GM12878 (cell line): ENCODE data around the gene VWA3B. TPM values are rescaled to one million over a fixed set of nuclear protein-coding genes. Genes with fewer than 3 reads are reported as not detected.

Experiments used
- ATAC-seq: fragments of 200-7000 bp; cut with Tn5 transposase; 3 replicates; pipeline ENCODE4 v1.9.1; 2020; ENCODE audit warnings: mild to moderate bottlenecking, moderate library complexity
- BruUV-seq: library from RNA; stranded (reverse); fragments of 400-500 nt; replicated peaks from 2 replicates; lab custom pipeline; 2021; lab: Mats Ljungman, UMichigan
- CTCF ChIA-PET: fragments of 300-600 bp; sonication (Branson Sonifier 250); formaldehyde crosslinking; extraction: SDS; loops from one replicate; lab custom pipeline; 2021; ENCODE audit warnings: inconsistent platforms; lab: Yijun Ruan, JAX
- POLR2A ChIA-PET: fragments of 350-600 bp; formaldehyde crosslinking; extraction: SDS; loops from one replicate; lab custom pipeline; 2021; ENCODE audit warnings: inconsistent platforms; lab: Charles Lee
- RAD21 ChIA-PET: fragments of 300-600 bp; sonication (Branson Sonifier 250); formaldehyde crosslinking; loops from one replicate; lab custom pipeline; 2023; ENCODE audit warnings: antibody characterized with exemption; ENCODE audit not compliant: unreplicated experiment; lab: Charles Lee
- SMC1A ChIA-PET: fragments of 300-600 bp; sonication (Branson Sonifier 250); formaldehyde crosslinking; loops from one replicate; lab custom pipeline; 2023; ENCODE audit not compliant: unreplicated experiment, uncharacterized antibody; lab: Charles Lee
- DNase-seq: peaks from one replicate; pipeline ENCODE4 v3.0.0-alpha.2; 2011; ENCODE audit warnings: low read depth, low spot score
- FAIRE-seq: peaks from 3 replicates; lab custom pipeline; 2011; peaks lifted over from hg19 to GRCh38; lab: Jason Lieb, UNC
- H2AFZ ChIP-seq: 2 replicates; pipeline ENCODE4 v1.6.0; 2011; ENCODE audit warnings: low read depth, low read length, control low read depth; ENCODE audit not compliant: control insufficient read depth
- H3K27ac ChIP-seq: 2 replicates; pipeline ENCODE4 v1.5.1; 2011; ENCODE audit warnings: control low read depth; ENCODE audit not compliant: control insufficient read depth, insufficient read depth
- H3K27me3 ChIP-seq, 2 experiments: replicated peaks in 1 of 2; 2 replicates each; pipeline versions ENCODE4 v1.6.0 to v1.6.1; 2011; ENCODE audit warnings: low read length in 1 of 2; ENCODE audit not compliant: control insufficient read depth in 2 of 2, insufficient read depth in 2 of 2
- H3K36me3 ChIP-seq, 2 experiments: 2 replicates each; pipeline ENCODE4 v1.5.1; 2011; ENCODE audit warnings: low read length in 1 of 2; ENCODE audit not compliant: control insufficient read depth in 2 of 2, insufficient read depth in 2 of 2
- H3K4me1 ChIP-seq: 2 replicates; pipeline ENCODE4 v1.6.1; 2011; ENCODE audit warnings: mild to moderate bottlenecking, low read length, moderate library complexity, mixed read lengths; ENCODE audit not compliant: control insufficient read depth, insufficient read depth
- H3K4me2 ChIP-seq: 2 replicates; pipeline ENCODE4 v1.6.0; 2011; ENCODE audit warnings: control low read depth; ENCODE audit not compliant: control insufficient read depth, insufficient read depth
- H3K4me3 ChIP-seq: fragments of 200-600 bp; sonication (generic); 2 replicates; pipeline ENCODE4 v1.5.1; 2016
- H3K79me2 ChIP-seq: 2 replicates; pipeline ENCODE4 v1.6.0; 2011; ENCODE audit warnings: low read length; ENCODE audit not compliant: control insufficient read depth, insufficient read depth
- H3K9ac ChIP-seq: 2 replicates; pipeline ENCODE4 v1.8.0; 2011; ENCODE audit warnings: low read length, control low read depth, mixed read lengths; ENCODE audit not compliant: control insufficient read depth, insufficient read depth
- H3K9me3 ChIP-seq: replicated peaks from 3 replicates; pipeline ENCODE4 v1.5.1; 2011; ENCODE audit warnings: mild to moderate bottlenecking, low read length; ENCODE audit not compliant: control insufficient read depth, insufficient read depth
- H4K20me1 ChIP-seq: 2 replicates; pipeline ENCODE4 v1.6.0; 2011; ENCODE audit not compliant: control insufficient read depth, insufficient read depth
- ATF3 ChIP-seq: IDR thresholded peaks from 2 replicates; pipeline ENCODE4 v1.6.1; 2011; ENCODE audit warnings: low read depth, mild to moderate bottlenecking, low read length, moderate library complexity, borderline replicate concordance; ENCODE audit errors: extremely low read depth
- HCFC1 ChIP-seq: fragments of 150-350 bp; IDR thresholded peaks from 2 replicates; pipeline ENCODE4 v1.6.1; 2014; ENCODE audit warnings: low read length
- LARP7 ChIP-seq: fragments of 450-650 bp; IDR thresholded peaks from 2 replicates; pipeline ENCODE4 v1.6.1; 2017; ENCODE audit warnings: mild to moderate bottlenecking
- MEF2A ChIP-seq: IDR thresholded peaks from 2 replicates; pipeline ENCODE4 v1.6.1; 2011; ENCODE audit warnings: low read depth, mild to moderate bottlenecking, low read length, moderate library complexity; ENCODE audit not compliant: insufficient read depth
- NFXL1 ChIP-seq: fragments of 450-650 bp; IDR thresholded peaks from 2 replicates; pipeline ENCODE4 v1.6.1; 2017; ENCODE audit warnings: antibody characterized with exemption, mild to moderate bottlenecking, borderline replicate concordance
- PKNOX1 ChIP-seq: fragments of 450-650 bp; IDR thresholded peaks from 2 replicates; pipeline ENCODE4 v1.6.1; 2016; ENCODE audit warnings: mild to moderate bottlenecking
- RELB ChIP-seq: fragments of 450-650 bp; IDR thresholded peaks from 2 replicates; pipeline ENCODE4 v1.6.1; 2017; ENCODE audit warnings: low read depth, mild to moderate bottlenecking, moderate library complexity
- RUNX3 ChIP-seq: IDR thresholded peaks from 2 replicates; pipeline ENCODE4 v1.6.1; 2012; ENCODE audit warnings: low read length, inconsistent platforms
- SRF ChIP-seq, 2 experiments: IDR thresholded peaks; 2 replicates each; pipeline ENCODE4 v1.6.1; 2011; ENCODE audit warnings: low read depth in 2 of 2, low read length in 2 of 2, mild to moderate bottlenecking in 1 of 2, moderate library complexity in 1 of 2
- ZNF207 ChIP-seq: fragments of 450-650 bp; IDR thresholded peaks from 2 replicates; pipeline ENCODE4 v1.6.1; 2014; ENCODE audit warnings: antibody characterized with exemption, mild to moderate bottlenecking, borderline replicate concordance
- WGBS: methylation state at CpG from one replicate; pipeline ENCODE4 v1.1.6; 2016; ENCODE audit warnings: low lambda C conversion rate; ENCODE audit not compliant: insufficient replicate concordance, insufficient coverage; ENCODE audit errors: missing lambda C conversion rate; 5-methylcytosine and 5-hydroxymethylcytosine counted together
- in situ Hi-C: fragments of 300-500 bp; cut with MboI; formaldehyde crosslinking; loops from 9 replicates; pipeline ENCODE4 v1.14.3; 2018; ENCODE audit warnings: mixed read lengths
- intact Hi-C: fragments of 100-400 bp; cut with micrococcal nuclease; formaldehyde crosslinking; loops from one replicate; pipeline ENCODE4 v1.14.2; 2022; ENCODE audit not compliant: unreplicated experiment
- polyA plus RNA-seq, 11 experiments: library from polyadenylated mRNA; depleted of rRNA in 4 of 11; unstranded in 6 of 11; stranded (reverse) in 5 of 11; fragments of >200 nt; fragmentation: Nextera tagmentation in 4 of 11; fragmentation: Illumina TruSeq in 1 of 11; extraction: Ambion mirVana in 4 of 11; extraction: Trizol in 1 of 11; gene quantifications; 1 replicate in 1 of 11; 2 replicates in 10 of 11; pipeline versions ENCODE4 v1.2.1 to v1.2.3, GENCODE V29; 2011 to 2016; ENCODE audit warnings: inconsistent platforms in 2 of 11, missing spikeins in 2 of 11, low read depth in 1 of 11
- total RNA-seq, 4 experiments: library from RNA; depleted of rRNA in 3 of 4; stranded (reverse); fragments of >200 nt in 3 of 4; fragmentation: Illumina TruSeq in 1 of 4; extraction: Trizol in 1 of 4; gene quantifications; 2 replicates each; pipeline versions ENCODE4 v1.2.1 to v1.2.3, GENCODE V29; 2013 to 2021

The VWA3B gene
- total and polyA plus RNA-seq, 10 of the 15 experiments (the other 5 are each of a cell fraction or from before 2014, with no cell fraction given): 0.04 to 0.86 (median 0.19) TPM; not detected in 4

- no peak for TF ChIP-seq RUNX3
- TF ChIP-seq, all 136 proteins: peak for 0
Measured at GRCh38 chr2:98122524-98122923, 35.6 kb downstream of the VWA3B start (continued).

GRCh38 chr2:98123286-98123685, 36.3 kb downstream of the VWA3B start:
- in situ Hi-C loops (no loop called here), intact Hi-C loops (no loop called here)
- no peaks in the 10 kb centered on the region for H3K36me3 ChIP-seq
- H3K9me3 ChIP-seq: no peaks in the 10 kb centered on the region
- H3K4me3 ChIP-seq: no peak overlapping the region
- FAIRE-seq (peak; percentile 74), ATAC-seq (peak; percentile 63), DNase-seq (no peak)
- ChIA-PET CTCF (no interaction called here), SMC1A (no interaction called here), POLR2A (no interaction called here), RAD21 (no interaction called here)
- no peaks in the 10 kb centered on the region; a peak in 1 of 4 replicates for H3K27me3 ChIP-seq
- H3K79me2 ChIP-seq: no peaks in the 10 kb centered on the region
- TF ChIP-seq PKNOX1 (peak; percentile 44; the same call in 1 of the 2 replicates), NFXL1 (no peak)
- H2AFZ ChIP-seq: no peak overlapping the region
- H3K27ac ChIP-seq: no peak overlapping the region
- 14% methylated on average over 8 of the region's 8 CpGs for WGBS
- BruUV-seq: no TSS peak
- H3K4me1 ChIP-seq: peaks cover 4% of the 10 kb centered on the region
- no peak overlapping the region for H3K4me2 ChIP-seq
- H3K9ac ChIP-seq: no peak overlapping the region
- H4K20me1 ChIP-seq: no peaks in the 10 kb centered on the region

GRCh38 chr2:98126061-98126460, 39.1 kb downstream of the VWA3B start:
- Histone ChIP-seq H3K27ac (no peak overlapping the region), H3K79me2 (no peaks in the 10 kb centered on the region), H3K9ac (no peak overlapping the region), H3K4me2 (no peak overlapping the region), H2AFZ (no peak overlapping the region), H3K27me3 (no peaks in the 10 kb centered on the region), H3K4me3 (no peak overlapping the region), H4K20me1 (no peaks in the 10 kb centered on the region), H3K4me1 (peaks cover 4% of the 10 kb centered on the region), H3K9me3 (no peaks in the 10 kb centered on the region), H3K36me3 (no peaks in the 10 kb centered on the region)
- ChIA-PET SMC1A (no interaction called here), POLR2A (no interaction called here), RAD21 (no interaction called here), CTCF (no interaction called here)
- BruUV-seq: no TSS peak
- in situ Hi-C loops: no loop called here
- DNase-seq (no peak), FAIRE-seq (no peak), ATAC-seq (no peak)
- intact Hi-C loops: no loop called here
- 27% methylated on average over 5 of the region's 5 CpGs for WGBS
- no peak for TF ChIP-seq ZNF207
- no peak for TF ChIP-seq RELB
- no peak for TF ChIP-seq SRF (IDR thresholded peaks at IDR 0.05; ENCODE audit: low read depth in 2 of 2, low read length in 2 of 2)
- no peak for TF ChIP-seq MEF2A
- no peak for TF ChIP-seq LARP7
- no peak for TF ChIP-seq HCFC1
- TF ChIP-seq ATF3: no peak
